ENCODE results near the gene TSHR.

DNA sequence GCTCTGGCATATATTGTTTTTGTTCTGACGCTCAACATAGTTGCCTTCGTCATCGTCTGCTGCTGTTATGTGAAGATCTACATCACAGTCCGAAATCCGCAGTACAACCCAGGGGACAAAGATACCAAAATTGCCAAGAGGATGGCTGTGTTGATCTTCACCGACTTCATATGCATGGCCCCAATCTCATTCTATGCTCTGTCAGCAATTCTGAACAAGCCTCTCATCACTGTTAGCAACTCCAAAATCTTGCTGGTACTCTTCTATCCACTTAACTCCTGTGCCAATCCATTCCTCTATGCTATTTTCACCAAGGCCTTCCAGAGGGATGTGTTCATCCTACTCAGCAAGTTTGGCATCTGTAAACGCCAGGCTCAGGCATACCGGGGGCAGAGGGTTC, 188.4 kb downstream of the TSHR start:
- TF ChIP-seq, protein P1, sequence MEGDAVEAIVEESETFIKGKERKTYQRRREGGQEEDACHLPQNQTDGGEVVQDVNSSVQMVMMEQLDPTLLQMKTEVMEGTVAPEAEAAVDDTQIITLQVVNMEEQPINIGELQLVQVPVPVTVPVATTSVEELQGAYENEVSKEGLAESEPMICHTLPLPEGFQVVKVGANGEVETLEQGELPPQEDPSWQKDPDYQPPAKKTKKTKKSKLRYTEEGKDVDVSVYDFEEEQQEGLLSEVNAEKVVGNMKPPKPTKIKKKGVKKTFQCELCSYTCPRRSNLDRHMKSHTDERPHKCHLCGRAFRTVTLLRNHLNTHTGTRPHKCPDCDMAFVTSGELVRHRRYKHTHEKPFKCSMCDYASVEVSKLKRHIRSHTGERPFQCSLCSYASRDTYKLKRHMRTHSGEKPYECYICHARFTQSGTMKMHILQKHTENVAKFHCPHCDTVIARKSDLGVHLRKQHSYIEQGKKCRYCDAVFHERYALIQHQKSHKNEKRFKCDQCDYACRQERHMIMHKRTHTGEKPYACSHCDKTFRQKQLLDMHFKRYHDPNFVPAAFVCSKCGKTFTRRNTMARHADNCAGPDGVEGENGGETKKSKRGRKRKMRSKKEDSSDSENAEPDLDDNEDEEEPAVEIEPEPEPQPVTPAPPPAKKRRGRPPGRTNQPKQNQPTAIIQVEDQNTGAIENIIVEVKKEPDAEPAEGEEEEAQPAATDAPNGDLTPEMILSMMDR (IDR thresholded peaks at IDR 0.05) = no peak
- no peak for TF ChIP-seq CBFB (CRISPR knock-in tag; IDR thresholded peaks at IDR 0.05; ENCODE audit: low read depth)
- TF ChIP-seq ZBTB21 (CRISPR knock-in tag; IDR thresholded peaks at IDR 0.05; ENCODE audit: borderline replicate concordance) = no peak
- TF ChIP-seq, protein P2, sequence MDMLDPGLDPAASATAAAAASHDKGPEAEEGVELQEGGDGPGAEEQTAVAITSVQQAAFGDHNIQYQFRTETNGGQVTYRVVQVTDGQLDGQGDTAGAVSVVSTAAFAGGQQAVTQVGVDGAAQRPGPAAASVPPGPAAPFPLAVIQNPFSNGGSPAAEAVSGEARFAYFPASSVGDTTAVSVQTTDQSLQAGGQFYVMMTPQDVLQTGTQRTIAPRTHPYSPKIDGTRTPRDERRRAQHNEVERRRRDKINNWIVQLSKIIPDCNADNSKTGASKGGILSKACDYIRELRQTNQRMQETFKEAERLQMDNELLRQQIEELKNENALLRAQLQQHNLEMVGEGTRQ (CRISPR knock-in tag; IDR thresholded peaks at IDR 0.05) = no peak
- no peak for TF ChIP-seq ATF1 (CRISPR knock-in tag; IDR thresholded peaks at IDR 0.05)
- TF ChIP-seq FOXJ3 (CRISPR knock-in tag; IDR thresholded peaks at IDR 0.05; ENCODE audit: borderline replicate concordance) = no peak
- TF ChIP-seq E2F4 (CRISPR knock-in tag; IDR thresholded peaks at IDR 0.05; ENCODE audit: borderline replicate concordance, low read depth) = no peak
- TF ChIP-seq NFYB (CRISPR knock-in tag; conservative IDR thresholded peaks at IDR 0.05; ENCODE audit: low read depth) = no peak
- no peak for TF ChIP-seq SMAD3 (CRISPR knock-in tag; IDR thresholded peaks at IDR 0.05; ENCODE audit: borderline replicate concordance)
